Measurements from ENCODE around the gene TNPO3. TPM values are rescaled to one million over a fixed set of nuclear protein-coding genes. Genes with fewer than 3 reads are reported as not detected.

TNPO3 gene
- total RNA-seq, 1 experiment from 2014 or later = 59.2 TPM

- peaks cover 10% of the 10 kb centered on the region for H3K27me3 ChIP-seq (ENCODE audit: insufficient read depth, low read depth)
- no peak for DNase-seq
- H3F3A ChIP-seq (ENCODE audit: insufficient read depth, low read depth) = no peaks in the 10 kb centered on the region
- POLR2A ChIA-PET (ENCODE audit: unreplicated experiment) = no interaction called here
- BruUV-seq (replicated peaks) = no TSS peak
- TF ChIP-seq EZH2 (IDR thresholded peaks at IDR 0.05; ENCODE audit: low read depth) (no peak), CTCF (conservative IDR thresholded peaks at IDR 0.05) (no peak)
- H3K27ac ChIP-seq = no peak overlapping the region
- H4K20me1 ChIP-seq (ENCODE audit: insufficient read depth) = no peaks in the 10 kb centered on the region
- no peak overlapping the region for H3K4me3 ChIP-seq
- H3K36me3 ChIP-seq (ENCODE audit: low read depth) = no peaks in the 10 kb centered on the region
- no peaks in the 10 kb centered on the region for H3K9me2 ChIP-seq (ENCODE audit: insufficient read depth)
- no peak overlapping the region for H2AFZ ChIP-seq
- H3K9me3 ChIP-seq (ENCODE audit: insufficient read depth, low read depth) = no peaks in the 10 kb centered on the region
- intact Hi-C loops (cut with micrococcal nuclease; ENCODE audit: unreplicated experiment) = no loop called here
- CTCF ChIA-PET = interaction anchor here (0.8 kb wide), 1 partner anchor 19 kb away, joined by 3 read pairs; no protein-coding TSS in a partner anchor
- H3K4me2 ChIP-seq = no peak overlapping the region
- no peaks in the 10 kb centered on the region for H3K79me2 ChIP-seq (ENCODE audit: low read depth)
- no peaks in the 10 kb centered on the region for H3K4me1 ChIP-seq (replicated peaks; ENCODE audit: insufficient read depth)
Observed at GRCh38 chr7:128912281-128912680, 142.6 kb downstream of the TNPO3 start.

GRCh38 chr7:128911423-128912031 lies 143.4 kb downstream of the TNPO3 start:
- no peaks in the 10 kb centered on the region for H3K9me2 ChIP-seq (ENCODE audit: insufficient read depth)
- TF ChIP-seq CTCF (conservative IDR thresholded peaks at IDR 0.05) (no peak), EZH2 (IDR thresholded peaks at IDR 0.05; ENCODE audit: low read depth) (no peak)
- H3K4me2 ChIP-seq = no peak overlapping the region
- H3K4me3 ChIP-seq = no peak overlapping the region
- H3K27me3 ChIP-seq (ENCODE audit: insufficient read depth, low read depth) = peaks cover 10% of the 10 kb centered on the region
- H3F3A ChIP-seq (ENCODE audit: insufficient read depth, low read depth) = no peaks in the 10 kb centered on the region
- DNase-seq = no peak
- H3K4me1 ChIP-seq (replicated peaks; ENCODE audit: insufficient read depth) = no peaks in the 10 kb centered on the region
- POLR2A ChIA-PET (ENCODE audit: unreplicated experiment) = interaction anchor here (0.6 kb wide), 1 partner anchor 8 kb away, joined by 3 read pairs; no protein-coding TSS in a partner anchor
- intact Hi-C loops (cut with micrococcal nuclease; ENCODE audit: unreplicated experiment) = no loop called here
- H2AFZ ChIP-seq = no peak overlapping the region
- H3K79me2 ChIP-seq (ENCODE audit: low read depth) = no peaks in the 10 kb centered on the region
- no peak overlapping the region for H3K27ac ChIP-seq
- no peaks in the 10 kb centered on the region for H3K36me3 ChIP-seq (ENCODE audit: low read depth)
- no TSS peak for BruUV-seq (replicated peaks)
- no peaks in the 10 kb centered on the region for H4K20me1 ChIP-seq (ENCODE audit: insufficient read depth)
- CTCF ChIA-PET = interaction anchor here (0.8 kb wide), 1 partner anchor 18 kb away, joined by 3 read pairs; no protein-coding TSS in a partner anchor
- H3K9me3 ChIP-seq (ENCODE audit: insufficient read depth, low read depth) = no peaks in the 10 kb centered on the region

GRCh38 chr7:128910569-128910945 lies 144.4 kb downstream of the TNPO3 start, which contains the start of gene KCP:
KCP (minus strand) TSS chr7:128910709; CDS start chr7:128910676, 33 bp downstream.
- H3K4me3 ChIP-seq = no peak within 1 kb of the TSS
- no peaks in the 10 kb centered on the region for H3K36me3 ChIP-seq (ENCODE audit: low read depth)
- H3K27me3 ChIP-seq (ENCODE audit: insufficient read depth, low read depth) = peaks cover 10% of the 10 kb centered on the region
- H3F3A ChIP-seq (ENCODE audit: insufficient read depth, low read depth) = no peaks in the 10 kb centered on the region
- H4K20me1 ChIP-seq (ENCODE audit: insufficient read depth) = no peaks in the 10 kb centered on the region
- ChIA-PET POLR2A (ENCODE audit: unreplicated experiment) (interaction anchor here (0.5 kb wide), 1 partner anchor 17 kb away, joined by 6 read pairs; no protein-coding TSS in a partner anchor), CTCF (no interaction called here)
- H3K9me3 ChIP-seq (ENCODE audit: insufficient read depth, low read depth) = no peaks in the 10 kb centered on the region
- no peaks in the 10 kb centered on the region for H3K4me1 ChIP-seq (replicated peaks; ENCODE audit: insufficient read depth)
- H3K4me2 ChIP-seq = no peak within 1 kb of the TSS
- intact Hi-C loops (cut with micrococcal nuclease; ENCODE audit: unreplicated experiment) = no loop called here
- H2AFZ ChIP-seq = no peak within 1 kb of the TSS
- no peaks in the 10 kb centered on the region for H3K79me2 ChIP-seq (ENCODE audit: low read depth)
- no peak for DNase-seq
- BruUV-seq (replicated peaks) = no TSS peak
- no peaks in the 10 kb centered on the region for H3K9me2 ChIP-seq (ENCODE audit: insufficient read depth)
- TF ChIP-seq EZH2 (IDR thresholded peaks at IDR 0.05; ENCODE audit: low read depth) = no peak
- TF ChIP-seq CTCF (conservative IDR thresholded peaks at IDR 0.05) = no peak
- H3K27ac ChIP-seq = no peak within 1 kb of the TSS
